Pancreas (tissue), 10 donors: ENCODE measurements around the gene MIB2. TPM values are rescaled to one million over a fixed set of nuclear protein-coding genes. Genes with fewer than 3 reads are reported as not detected.
"Not testable (repeated sequence)": the region's sequence is repeated elsewhere in the genome, so short reads cannot be mapped to it uniquely, and the experiment has no call there.

Source experiments
- ATAC-seq, 4 donors: fragments of 200-7000 bp; cut with Tn5 transposase; one replicate each; pipeline versions ENCODE4 v1.8.0 to v1.9.1; 2020; ENCODE audit warnings: mild to moderate bottlenecking in 4 of 4, moderate library complexity in 4 of 4
- DNase-seq, 6 donors: peaks; one replicate each; pipeline ENCODE4 v3.0.0-alpha.2; 2020
- FAIRE-seq: peaks from 2 replicates; lab custom pipeline; 2012; peaks lifted over from hg19 to GRCh38; lab: Jason Lieb, UNC
- H3K27ac ChIP-seq, 4 donors: fragments of 200-600 bp; sonication (generic); 1 replicate in 3 of 4; 2 replicates in 1 of 4; pipeline versions ENCODE4 v1.5.0 to v1.8.0; 2020
- H3K27me3 ChIP-seq, 4 donors: fragments of 200-600 bp; one replicate each; pipeline ENCODE4 v1.8.0; 2021
- H3K36me3 ChIP-seq, 3 donors: fragments of 200-600 bp; sonication (generic) in 1 of 3; one replicate each; pipeline versions ENCODE4 v1.5.0 to v1.8.0; 2020 to 2021
- H3K4me1 ChIP-seq, 3 donors: fragments of 200-600 bp; one replicate each; pipeline ENCODE4 v1.8.0; 2021
- H3K4me3 ChIP-seq, 4 donors: fragments of 200-600 bp; sonication (generic) in 2 of 4; one replicate each; pipeline versions ENCODE4 v1.5.0 to v1.8.0; 2020 to 2021
- H3K9me3 ChIP-seq, 4 donors: fragments of 200-600 bp; one replicate each; pipeline ENCODE4 v1.8.0; 2021
- CTCF ChIP-seq, 4 donors: fragments of 200-600 bp; sonication (generic) in 3 of 4; IDR thresholded peaks; one replicate each; pipeline versions ENCODE4 v1.5.0 to v1.8.0; 2021; ENCODE audit warnings: antibody characterized with exemption in 4 of 4
- WGBS, 2 donors: extraction: QIAGEN DNeasy Blood & Tissue Kit; methylation state at CpG; one replicate each; pipeline ENCODE4 v1.1.7; 2013; 5-methylcytosine and 5-hydroxymethylcytosine counted together
- intact Hi-C, 3 donors: fragments of 100-400 bp; cut with DNase I; formaldehyde crosslinking; loops; one replicate each; pipeline versions ENCODE4 v1.11.1 to v1.14.2; 2022
- polyA plus RNA-seq, 2 donors: library from polyadenylated mRNA; stranded (reverse); fragments of 200-250 nt; gene quantifications; one replicate each; pipeline ENCODE4 v1.2.3, GENCODE V29; 2013
- total RNA-seq, 6 donors: library from RNA; stranded (reverse); fragmentation: NEBNext Ultra II Directional in 4 of 6; extraction: Animal tissue kit (Norgen Biotek cat#: 25700) in 4 of 6; gene quantifications; one replicate each; pipeline versions ENCODE4 v1.2.1 to v1.2.4, GENCODE V29; 2021 to 2023
- donor health status: healthy with polysubstance abuse.
- donor health status: DM: no; HTN: no; CAD: no; lungs with moderate emphysema.
- donor health status: DM: no; HTN: no; CAD: no.
- donor health status: control.
- donor health status: control.
- donor health status: Bipolar disorder and iron deficiency.
- donor health status: DM: yes; HTN: yes; CAD: no.
- donor health status: DM: no; HTN: no; CAD: no.
- donor health status: DM: no; HTN: no; CAD: no.
- donor health status: DM: yes; HTN: yes; CAD: no.

The MIB2 gene
- total and polyA plus RNA-seq, 8 donors, result 27.4 to 253 (median 37.2) TPM

- H3K9me3 ChIP-seq, result no peaks in the 10 kb centered on the region
- DNase-seq, result no peak
- no peaks in the 10 kb centered on the region for H3K27me3 ChIP-seq
- 64 to 73% methylated on average over 23 to 24 of the region's 24 CpGs for WGBS, 2 donors
- peaks cover 0 to 6% (median 4%) of the 10 kb centered on the region in 3 donors for H3K4me1 ChIP-seq
- no peaks in the 10 kb centered on the region for H3K36me3 ChIP-seq
- no peak for FAIRE-seq
- H3K27ac ChIP-seq, result no peak overlapping the region
- TF ChIP-seq CTCF (IDR thresholded peaks at IDR 0.05), result no peak
- intact Hi-C loops, result no loop called here
- no peak overlapping the region for H3K4me3 ChIP-seq
- no peak for ATAC-seq
These were observed 21.3 kb upstream of the MIB2 start for GRCh38 chr1:1593834-1594601.

- Histone ChIP-seq H3K4me1 (peaks cover 0 to 6% (median 4%) of the 10 kb centered on the region in 3 donors), H3K27ac (no peak overlapping the region), H3K36me3 (no peaks in the 10 kb centered on the region), H3K9me3 (no peaks in the 10 kb centered on the region), H3K27me3 (no peaks in the 10 kb centered on the region), H3K4me3 (no peak overlapping the region)
- TF ChIP-seq CTCF (IDR thresholded peaks at IDR 0.05), result no peak
- ATAC-seq, result no peak
- no peak for DNase-seq
- intact Hi-C loops, result no loop called here
- 45 to 54% methylated on average over 10 of the region's 10 CpGs for WGBS, 2 donors
- FAIRE-seq, result no peak
These were observed 20.6 kb upstream of the MIB2 start for GRCh38 chr1:1594602-1595260.

GRCh38 chr1:1595341-1595740 is 20.0 kb upstream of the MIB2 start:
- H3K4me3 ChIP-seq, H3K4me1 ChIP-seq, H3K9me3 ChIP-seq, H3K27ac ChIP-seq, H3K27me3 ChIP-seq, FAIRE-seq, ATAC-seq, H3K36me3 ChIP-seq, intact Hi-C loops, DNase-seq: not testable (repeated sequence)
- WGBS, 2 donors, result 71 to 80% methylated on average over 2 of the region's 2 CpGs

GRCh38 chr1:1596493-1597274 is 18.6 kb upstream of the MIB2 start:
- Histone ChIP-seq H3K4me3 (no peak overlapping the region), H3K27me3 (no peaks in the 10 kb centered on the region), H3K4me1 (peaks cover 0 to 6% (median 4%) of the 10 kb centered on the region in 3 donors), H3K36me3 (no peaks in the 10 kb centered on the region), H3K27ac (no peak overlapping the region), H3K9me3 (no peaks in the 10 kb centered on the region)
- 52 to 57% methylated on average over 11 to 12 of the region's 12 CpGs for WGBS, 2 donors
- TF ChIP-seq CTCF (IDR thresholded peaks at IDR 0.05), result no peak
- no peak for DNase-seq
- FAIRE-seq, result no peak
- ATAC-seq, result no peak
- intact Hi-C loops, result no loop called here

- 17 to 23% methylated on average over 13 to 14 of the region's 16 CpGs for WGBS, 2 donors
- FAIRE-seq (no peak), ATAC-seq (peak; percentile 31 to 69 (median 63)), DNase-seq (peak in 1 of 6 donors; percentile 59)
- no peaks in the 10 kb centered on the region for H3K36me3 ChIP-seq
- no peak overlapping the region for H3K27ac ChIP-seq
- H3K27me3 ChIP-seq, result no peaks in the 10 kb centered on the region
- peaks cover 0 to 6% (median 4%) of the 10 kb centered on the region in 3 donors for H3K4me1 ChIP-seq
- intact Hi-C loops, result no loop called here
- TF ChIP-seq CTCF (IDR thresholded peaks at IDR 0.05), result peak in 1 of 4 donors; percentile 23
- H3K9me3 ChIP-seq, result no peaks in the 10 kb centered on the region
- H3K4me3 ChIP-seq, result no peak overlapping the region
These were observed 17.9 kb upstream of the MIB2 start for GRCh38 chr1:1597275-1597930.
